IMR-90 (cell line): ENCODE data around the gene OR8G1. TPM values are rescaled to one million over a fixed set of nuclear protein-coding genes. Genes with fewer than 3 reads are reported as not detected.

Experiments used
- ATAC-seq: fragments of 200-7000 bp; cut with Tn5 transposase; 2 replicates; pipeline ENCODE4 v1.9.1; 2020; ENCODE audit warnings: low read depth, mild to moderate bottlenecking, moderate library complexity
- BruUV-seq: library from RNA; stranded (reverse); fragments of 400-500 nt; replicated peaks from 2 replicates; lab custom pipeline; 2021; lab: Mats Ljungman, UMichigan
- CTCF ChIA-PET: fragments of 300-600 bp; formaldehyde crosslinking; extraction: SDS; loops from one replicate; lab custom pipeline; 2021; ENCODE audit warnings: antibody characterized with exemption; lab: Yijun Ruan, JAX
- POLR2A ChIA-PET: fragments of 300-600 bp; sonication (Branson Sonifier 250); formaldehyde crosslinking; loops from one replicate; lab custom pipeline; 2022; ENCODE audit warnings: antibody characterized with exemption; ENCODE audit not compliant: unreplicated experiment; lab: Charles Lee
- DNase-seq: peaks from one replicate; pipeline ENCODE4 v3.0.0; 2013
- H2AFZ ChIP-seq: replicated peaks from 2 replicates; pipeline ENCODE3; 2013; ENCODE audit warnings: low read length, mild to moderate bottlenecking; ENCODE audit not compliant: poor library complexity
- H2AK5ac ChIP-seq: 2 replicates; pipeline ENCODE4 v1.6.1; 2013; ENCODE audit warnings: low read depth, low read length, inconsistent platforms
- H2AK9ac ChIP-seq: replicated peaks from 2 replicates; pipeline ENCODE3; 2013; ENCODE audit warnings: mild to moderate bottlenecking, low read depth, low read length, moderate library complexity; ENCODE audit not compliant: poor library complexity
- H2BK120ac ChIP-seq: 2 replicates; pipeline ENCODE4 v1.6.1; 2013; ENCODE audit warnings: low read depth, low read length, inconsistent platforms
- H2BK15ac ChIP-seq: 3 replicates; pipeline ENCODE4 v1.6.1; 2013; ENCODE audit warnings: low read depth, low read length, inconsistent platforms
- H2BK20ac ChIP-seq: 2 replicates; pipeline ENCODE4 v1.6.1; 2013; ENCODE audit warnings: low read depth, mild to moderate bottlenecking, inconsistent platforms, low read length, moderate library complexity
- H2BK5ac ChIP-seq: 2 replicates; pipeline ENCODE4 v1.6.1; 2013; ENCODE audit warnings: mild to moderate bottlenecking, low read depth, low read length, inconsistent platforms; ENCODE audit not compliant: poor library complexity, severe bottlenecking
- H3K14ac ChIP-seq: replicated peaks from 2 replicates; pipeline ENCODE4 v1.6.1; 2013; ENCODE audit warnings: low read depth, low read length, inconsistent platforms
- H3K18ac ChIP-seq: 2 replicates; pipeline ENCODE4 v1.6.1; 2013; ENCODE audit warnings: low read depth, low read length, control low read depth
- H3K23ac ChIP-seq: 2 replicates; pipeline ENCODE4 v1.6.1; 2013; ENCODE audit warnings: low read depth, low read length, inconsistent platforms
- H3K27ac ChIP-seq: 2 replicates; pipeline ENCODE4 v1.5.1; 2013; ENCODE audit warnings: mild to moderate bottlenecking, control low read depth, low read length; ENCODE audit not compliant: insufficient read depth
- H3K27me3 ChIP-seq: 2 replicates; pipeline ENCODE4 v1.6.1; 2013; ENCODE audit warnings: low read length; ENCODE audit not compliant: control insufficient read depth, insufficient read depth
- H3K36me3 ChIP-seq: 2 replicates; pipeline ENCODE4 v1.6.1; 2013; ENCODE audit warnings: low read length, mixed read lengths; ENCODE audit not compliant: control insufficient read depth, insufficient read depth
- H3K4ac ChIP-seq: 2 replicates; pipeline ENCODE4 v1.6.1; 2013; ENCODE audit warnings: low read depth, low read length, inconsistent platforms
- H3K4me1 ChIP-seq: 2 replicates; pipeline ENCODE4 v1.6.1; 2013; ENCODE audit warnings: low read length, mixed read lengths; ENCODE audit not compliant: control insufficient read depth, insufficient read depth
- H3K4me2 ChIP-seq: 2 replicates; pipeline ENCODE4 v1.6.1; 2013; ENCODE audit warnings: low read depth, mild to moderate bottlenecking, control low read depth, low read length, moderate library complexity
- H3K4me3 ChIP-seq: 2 replicates; pipeline ENCODE4 v1.5.1; 2013; ENCODE audit warnings: low read depth, mild to moderate bottlenecking, control low read depth, low read length, moderate library complexity; ENCODE audit not compliant: insufficient read depth
- H3K56ac ChIP-seq: 2 replicates; pipeline ENCODE4 v1.6.1; 2013; ENCODE audit warnings: low read length, inconsistent platforms; ENCODE audit not compliant: insufficient read depth; ENCODE audit errors: extremely low read depth
- H3K79me1 ChIP-seq, 2 experiments: 2 replicates each; pipeline ENCODE4 v1.6.1; 2013; ENCODE audit warnings: low read length in 2 of 2, inconsistent platforms in 1 of 2, low read depth in 1 of 2
- H3K9ac ChIP-seq: 2 replicates; pipeline ENCODE4 v1.6.1; 2013; ENCODE audit warnings: low read depth, low read length, control low read depth
- H3K9me1 ChIP-seq: 2 replicates; pipeline ENCODE4 v1.6.1; 2013; ENCODE audit warnings: low read length, inconsistent platforms; ENCODE audit not compliant: insufficient read depth
- H3K9me3 ChIP-seq: 2 replicates; pipeline ENCODE4 v1.6.1; 2013; ENCODE audit warnings: low read length; ENCODE audit not compliant: control insufficient read depth, insufficient read depth
- H4K20me1 ChIP-seq: 2 replicates; pipeline ENCODE4 v1.6.1; 2013; ENCODE audit warnings: low read length, inconsistent platforms; ENCODE audit not compliant: insufficient read depth
- H4K5ac ChIP-seq: 2 replicates; pipeline ENCODE4 v1.6.1; 2013; ENCODE audit warnings: mild to moderate bottlenecking, low read depth, low read length, control low read depth
- H4K8ac ChIP-seq, 2 experiments: 2 replicates each; pipeline ENCODE4 v1.6.1; 2013; ENCODE audit warnings: low read depth in 2 of 2, low read length in 2 of 2, control low read depth in 1 of 2, inconsistent platforms in 1 of 2
- H4K91ac ChIP-seq: 2 replicates; pipeline ENCODE4 v1.6.1; 2013; ENCODE audit warnings: low read depth, low read length, inconsistent platforms; ENCODE audit not compliant: insufficient read depth
- CEBPB ChIP-seq: IDR thresholded peaks from 2 replicates; pipeline ENCODE4 v1.6.1; 2012; ENCODE audit warnings: low read depth, low read length, improper control_type of control experiment
- FOS ChIP-seq: fragments of 150-350 bp; IDR thresholded peaks from 2 replicates; pipeline ENCODE4 v1.6.1; 2016; ENCODE audit warnings: low read depth, low read length
- MAFK ChIP-seq: IDR thresholded peaks from 2 replicates; pipeline ENCODE4 v1.6.1; 2012; ENCODE audit warnings: low read depth, low read length, improper control_type of control experiment
- MXI1 ChIP-seq: IDR thresholded peaks from 2 replicates; pipeline ENCODE4 v1.6.1; 2012; ENCODE audit warnings: low read depth, mild to moderate bottlenecking, low read length, moderate library complexity, borderline replicate concordance
- NFE2L2 ChIP-seq: fragments of 150-350 bp; IDR thresholded peaks from 2 replicates; pipeline ENCODE4 v1.6.1; 2016; ENCODE audit warnings: low read depth, mild to moderate bottlenecking, low read length
- POLR2A ChIP-seq: IDR thresholded peaks from 2 replicates; pipeline ENCODE4 v1.6.1; 2012; ENCODE audit warnings: mild to moderate bottlenecking, low read depth, low read length
- RAD21 ChIP-seq: IDR thresholded peaks from 2 replicates; pipeline ENCODE4 v1.6.1; 2012; ENCODE audit warnings: low read length, improper control_type of control experiment
- SMC3 ChIP-seq: fragments of 150-350 bp; IDR thresholded peaks from 2 replicates; pipeline ENCODE4 v1.6.1; 2016; ENCODE audit warnings: low read depth, mild to moderate bottlenecking, antibody characterized with exemption, low read length, moderate library complexity
- WGBS, 2 experiments: methylation state at CpG; one replicate each; pipeline versions ENCODE4 v1.1.5 to v1.1.7; 2013; ENCODE audit warnings: missing lambda C conversion rate in 2 of 2; ENCODE audit not compliant: insufficient read length in 1 of 2; ENCODE audit errors: extremely low coverage in 2 of 2; 5-methylcytosine and 5-hydroxymethylcytosine counted together
- dilution Hi-C: fragments of 300-500 bp; cut with HindIII; formaldehyde crosslinking; loops from one replicate; pipeline ENCODE4 v1.14.3; 2018; ENCODE audit warnings: low sequenced_read_pairs; ENCODE audit not compliant: unreplicated experiment
- in situ Hi-C: fragments of 300-500 bp; cut with MboI; formaldehyde crosslinking; loops from 3 replicates; pipeline ENCODE4 v1.14.3; 2019; ENCODE audit warnings: low sequenced_read_pairs, inconsistent platforms, mixed read lengths
- intact Hi-C: fragments of 100-400 bp; cut with micrococcal nuclease; formaldehyde crosslinking; loops from 2 replicates; pipeline ENCODE4 v1.10.0; 2022
- polyA plus RNA-seq, 3 experiments: library from polyadenylated mRNA; depleted of rRNA; stranded (reverse); fragments of >200 nt; gene quantifications; 2 replicates each; pipeline ENCODE4 v1.2.3, GENCODE V29; 2012; ENCODE audit warnings: low replicate concordance in 1 of 3
- total RNA-seq: library from RNA; depleted of rRNA; stranded (reverse); fragments of >200 nt; gene quantifications from 2 replicates; pipeline ENCODE4 v1.2.3, GENCODE V29; 2012
- TF ChIP-seq, protein P1 (sequence below): fragments of 150-350 bp; IDR thresholded peaks from 2 replicates; pipeline ENCODE4 v1.6.1; 2016; ENCODE audit warnings: low read depth, mild to moderate bottlenecking, low read length, moderate library complexity, borderline replicate concordance
- TF ChIP-seq, protein P2 (sequence below): fragments of 150-350 bp; IDR thresholded peaks from 2 replicates; pipeline ENCODE4 v1.6.1; 2017; ENCODE audit warnings: mild to moderate bottlenecking, antibody characterized with exemption, low read length, low read depth
- TF ChIP-seq, protein P3 (sequence below): conservative IDR thresholded peaks from 2 replicates; pipeline ENCODE4 v1.5.1; 2012; ENCODE audit warnings: mild to moderate bottlenecking, low read depth, low read length, improper control_type of control experiment

The OR8G1 gene
- total and polyA plus RNA-seq, 2 of the 4 experiments (the other 2 are of a cell fraction): not detected

DNA sequence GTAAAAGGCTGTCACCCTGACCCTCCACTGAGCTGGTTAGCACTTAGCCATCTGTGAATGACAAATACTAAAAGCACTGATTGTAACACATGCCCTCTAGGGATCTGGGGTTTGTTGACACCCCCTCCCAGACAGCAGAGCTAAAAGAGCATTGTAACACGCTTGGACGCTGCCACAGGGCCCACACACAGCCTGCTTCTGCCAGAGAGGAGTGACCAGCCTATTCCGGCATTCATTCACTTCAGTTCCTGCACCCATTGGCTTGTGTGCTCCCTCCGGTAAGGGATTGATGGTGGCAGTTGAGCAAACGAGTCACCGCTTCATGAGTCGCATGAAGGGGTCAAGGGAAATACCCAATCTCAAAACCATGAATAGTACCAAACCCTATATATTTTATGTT is 42.0 kb upstream of the OR8G1 start:
- H4K91ac ChIP-seq: no peak overlapping the region
- no peak overlapping the region for H3K23ac ChIP-seq
- ChIA-PET CTCF (no interaction called here), POLR2A (no interaction called here)
- dilution Hi-C loops: no loop called here
- no peaks in the 10 kb centered on the region for H3K4me1 ChIP-seq
- H3K9me3 ChIP-seq: no peaks in the 10 kb centered on the region
- H4K8ac ChIP-seq: no peak overlapping the region
- no peak overlapping the region for H3K27ac ChIP-seq
- ATAC-seq (no peak), DNase-seq (no peak)
- no peak overlapping the region for H2BK15ac ChIP-seq
- H3K4me2 ChIP-seq: no peak overlapping the region
- no peak for TF ChIP-seq MAFK
- TF ChIP-seq FOS: no peak
- no peak for TF ChIP-seq CEBPB
- TF ChIP-seq, protein P1, sequence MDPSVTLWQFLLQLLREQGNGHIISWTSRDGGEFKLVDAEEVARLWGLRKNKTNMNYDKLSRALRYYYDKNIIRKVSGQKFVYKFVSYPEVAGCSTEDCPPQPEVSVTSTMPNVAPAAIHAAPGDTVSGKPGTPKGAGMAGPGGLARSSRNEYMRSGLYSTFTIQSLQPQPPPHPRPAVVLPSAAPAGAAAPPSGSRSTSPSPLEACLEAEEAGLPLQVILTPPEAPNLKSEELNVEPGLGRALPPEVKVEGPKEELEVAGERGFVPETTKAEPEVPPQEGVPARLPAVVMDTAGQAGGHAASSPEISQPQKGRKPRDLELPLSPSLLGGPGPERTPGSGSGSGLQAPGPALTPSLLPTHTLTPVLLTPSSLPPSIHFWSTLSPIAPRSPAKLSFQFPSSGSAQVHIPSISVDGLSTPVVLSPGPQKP: no peak
- TF ChIP-seq, protein P2, sequence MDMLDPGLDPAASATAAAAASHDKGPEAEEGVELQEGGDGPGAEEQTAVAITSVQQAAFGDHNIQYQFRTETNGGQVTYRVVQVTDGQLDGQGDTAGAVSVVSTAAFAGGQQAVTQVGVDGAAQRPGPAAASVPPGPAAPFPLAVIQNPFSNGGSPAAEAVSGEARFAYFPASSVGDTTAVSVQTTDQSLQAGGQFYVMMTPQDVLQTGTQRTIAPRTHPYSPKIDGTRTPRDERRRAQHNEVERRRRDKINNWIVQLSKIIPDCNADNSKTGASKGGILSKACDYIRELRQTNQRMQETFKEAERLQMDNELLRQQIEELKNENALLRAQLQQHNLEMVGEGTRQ: no peak
- TF ChIP-seq POLR2A: no peak
- TF ChIP-seq SMC3: no peak
- TF ChIP-seq, protein P3, sequence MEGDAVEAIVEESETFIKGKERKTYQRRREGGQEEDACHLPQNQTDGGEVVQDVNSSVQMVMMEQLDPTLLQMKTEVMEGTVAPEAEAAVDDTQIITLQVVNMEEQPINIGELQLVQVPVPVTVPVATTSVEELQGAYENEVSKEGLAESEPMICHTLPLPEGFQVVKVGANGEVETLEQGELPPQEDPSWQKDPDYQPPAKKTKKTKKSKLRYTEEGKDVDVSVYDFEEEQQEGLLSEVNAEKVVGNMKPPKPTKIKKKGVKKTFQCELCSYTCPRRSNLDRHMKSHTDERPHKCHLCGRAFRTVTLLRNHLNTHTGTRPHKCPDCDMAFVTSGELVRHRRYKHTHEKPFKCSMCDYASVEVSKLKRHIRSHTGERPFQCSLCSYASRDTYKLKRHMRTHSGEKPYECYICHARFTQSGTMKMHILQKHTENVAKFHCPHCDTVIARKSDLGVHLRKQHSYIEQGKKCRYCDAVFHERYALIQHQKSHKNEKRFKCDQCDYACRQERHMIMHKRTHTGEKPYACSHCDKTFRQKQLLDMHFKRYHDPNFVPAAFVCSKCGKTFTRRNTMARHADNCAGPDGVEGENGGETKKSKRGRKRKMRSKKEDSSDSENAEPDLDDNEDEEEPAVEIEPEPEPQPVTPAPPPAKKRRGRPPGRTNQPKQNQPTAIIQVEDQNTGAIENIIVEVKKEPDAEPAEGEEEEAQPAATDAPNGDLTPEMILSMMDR: no peak
- TF ChIP-seq MXI1: no peak
- no peak for TF ChIP-seq NFE2L2
- TF ChIP-seq RAD21: no peak
- H3K27me3 ChIP-seq: no peaks in the 10 kb centered on the region
- H4K20me1 ChIP-seq: no peaks in the 10 kb centered on the region
- no peaks in the 10 kb centered on the region for H3K9me1 ChIP-seq
- no TSS peak for BruUV-seq
- H3K4ac ChIP-seq: no peak overlapping the region
- in situ Hi-C loops: loop anchor here (5.0 kb wide), 1 partner anchor 127 kb away; no protein-coding TSS in a partner anchor
- intact Hi-C loops: no loop called here
- H3K79me1 ChIP-seq: no peaks in the 10 kb centered on the region
- no peak overlapping the region for H2AK9ac ChIP-seq
- H2BK120ac ChIP-seq: no peak overlapping the region
- 70% methylated on average over 2 of the region's 7 CpGs; no CpG with 5 or more reads in 1 of the 2 experiments for WGBS, 2 experiments
- H2AK5ac ChIP-seq: no peak overlapping the region
- H4K5ac ChIP-seq: no peak overlapping the region
- no peak overlapping the region for H3K14ac ChIP-seq
- peak overlapping the region; percentile 49 for H2AFZ ChIP-seq
- H3K18ac ChIP-seq: no peak overlapping the region
- no peak overlapping the region for H3K9ac ChIP-seq
- no peak overlapping the region for H2BK5ac ChIP-seq
- no peak overlapping the region for H2BK20ac ChIP-seq
- H3K36me3 ChIP-seq: no peaks in the 10 kb centered on the region
- H3K56ac ChIP-seq: no peak overlapping the region
- H3K4me3 ChIP-seq: no peak overlapping the region
